SK-N-DZ (cell line): ENCODE results near the gene LIN28B. TPM values are rescaled to one million over a fixed set of nuclear protein-coding genes. Genes with fewer than 3 reads are reported as not detected.
"Not testable (repeated sequence)": the region's sequence is repeated elsewhere in the genome, so short reads cannot be mapped to it uniquely, and the experiment has no call there.

ENCODE experiments used
- DNase-seq: peaks from one replicate; pipeline ENCODE4 v3.0.0-alpha.2; 2015; ENCODE audit warnings: low spot score
- polyA plus RNA-seq, 2 experiments: library from polyadenylated mRNA; depleted of rRNA; stranded (reverse); fragments of >200 nt; gene quantifications; 2 replicates each; pipeline ENCODE4 v1.2.3, GENCODE V29; 2014

LIN28B gene
- polyA plus RNA-seq (2014; cell fraction: cytosol; rRNA removed): 34.6 and 39.7 TPM in 2 replicates
- polyA plus RNA-seq (2014; cell fraction: nucleus; rRNA removed): 20.0 and 20.5 TPM in 2 replicates

DNA sequence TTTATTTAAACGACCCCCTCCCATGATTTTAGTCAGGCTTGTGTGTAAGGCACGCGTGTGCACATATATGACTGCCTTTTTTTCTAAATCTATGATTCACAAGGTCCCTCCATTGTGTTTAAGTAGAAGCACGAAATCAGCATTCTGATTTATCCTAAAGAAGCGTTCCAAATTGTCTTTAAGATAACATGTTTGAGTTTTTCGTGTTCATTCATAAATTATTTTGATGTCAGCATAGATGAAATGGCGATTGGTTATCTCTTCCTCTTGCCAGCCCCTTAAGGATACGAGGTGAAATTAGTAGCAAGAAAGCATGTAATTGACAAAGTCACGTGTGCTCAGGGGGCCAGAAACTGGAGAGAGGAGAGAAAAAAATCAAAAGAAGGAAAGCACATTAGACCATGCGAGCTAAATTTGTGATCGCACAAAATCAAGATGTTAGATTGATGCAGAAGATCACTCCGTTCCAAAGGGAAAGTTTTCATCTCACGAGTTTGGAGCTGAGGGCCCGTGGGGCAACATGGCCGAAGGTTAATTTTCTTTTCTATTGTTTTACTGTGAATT lies at the start of gene LIN28B:
LIN28B (plus strand) TSS at position 377 of the 564 bp plus-strand sequence; CDS start at position 521, 144 bp downstream.
- peak; percentile 83 for DNase-seq

DNA sequence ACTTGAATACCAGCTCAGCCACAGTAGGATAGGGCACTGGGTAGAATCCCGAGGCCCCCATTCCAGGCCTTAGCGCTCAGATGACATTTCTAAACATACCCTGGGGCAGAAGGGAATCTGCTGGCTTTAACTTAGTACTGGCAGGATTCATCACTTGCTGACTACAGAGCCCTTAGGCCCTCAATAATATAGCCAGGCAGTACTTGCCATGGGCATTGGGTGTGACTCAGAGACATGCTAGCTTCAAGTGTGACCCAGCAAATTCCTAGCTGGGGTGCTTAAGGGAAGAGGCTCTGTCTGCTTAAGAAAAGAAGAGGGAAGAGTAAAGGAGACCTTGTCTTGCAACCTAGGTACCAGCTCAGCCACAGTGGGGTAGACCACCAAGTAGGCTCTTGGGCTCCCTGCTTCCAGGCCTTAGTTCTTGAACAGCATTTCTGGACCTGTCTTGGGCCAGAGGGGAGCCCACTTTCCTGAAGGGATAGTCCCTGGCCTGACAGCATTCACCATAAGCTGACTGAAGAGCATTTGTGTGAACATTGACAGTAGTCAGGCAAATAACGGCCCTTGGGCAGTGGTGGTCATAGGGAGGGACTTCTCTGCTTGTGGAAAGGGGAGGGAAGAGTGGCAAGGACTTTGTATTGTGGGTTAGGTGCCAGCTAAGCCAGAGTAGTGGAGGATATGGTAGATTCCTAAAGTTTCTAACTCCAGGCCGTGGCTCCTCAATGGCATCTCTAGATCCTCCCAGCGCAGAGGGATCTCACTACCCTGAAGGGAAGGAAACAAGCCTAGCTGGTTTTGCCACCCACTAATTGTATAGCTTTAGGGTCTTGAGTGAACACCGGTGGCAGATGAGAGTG lies 48.6 kb upstream of the LIN28B start:
- no peak for DNase-seq

DNA sequence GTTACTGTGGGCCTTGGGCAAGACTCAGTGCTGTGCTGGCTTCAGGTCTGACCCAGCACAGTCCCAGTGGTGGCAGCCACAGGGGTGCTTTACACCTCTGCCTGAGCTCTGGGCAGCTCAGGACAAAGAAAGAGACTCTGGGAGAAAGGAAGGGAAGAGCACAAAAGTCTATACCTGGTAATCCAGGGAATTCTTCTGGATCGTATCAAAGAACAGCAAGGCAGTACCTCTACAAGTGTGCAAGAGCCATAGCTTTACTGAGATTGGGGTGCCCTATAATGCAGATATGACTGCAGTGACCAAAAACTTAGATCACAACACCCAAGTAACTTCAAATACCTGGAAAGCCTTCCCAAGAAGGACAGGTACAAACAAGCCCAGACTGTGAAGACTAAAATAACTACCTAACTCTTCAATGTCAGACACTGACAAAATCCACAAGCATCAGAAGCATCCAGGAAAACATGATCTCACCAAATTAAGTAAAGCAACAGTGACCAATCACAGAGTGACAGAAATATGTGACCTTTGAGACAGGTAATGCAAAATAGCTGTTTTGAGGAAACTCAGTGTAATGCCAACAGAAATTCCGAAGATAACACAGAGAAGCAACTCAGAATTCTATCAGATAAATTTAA lies 47.9 kb upstream of the LIN28B start:
- no peak for DNase-seq

DNA sequence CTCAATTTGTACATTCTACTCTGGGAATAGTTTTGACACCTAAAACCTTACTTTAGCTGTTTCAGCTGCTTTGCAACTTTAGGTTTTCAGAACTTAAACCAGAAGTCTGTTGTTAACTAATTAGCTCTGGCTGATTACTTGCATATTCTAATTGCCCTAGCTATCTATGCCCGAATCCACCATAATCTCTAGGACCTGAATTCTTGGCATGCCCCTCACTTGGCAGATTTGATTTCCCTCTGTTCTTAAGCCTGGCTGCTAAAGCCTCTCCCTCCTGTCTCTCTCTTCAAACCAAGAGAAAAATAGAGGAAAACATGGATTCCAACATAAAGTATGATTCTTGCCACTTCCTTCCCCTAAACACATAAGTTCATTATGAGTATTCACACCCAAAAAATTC lies 35.0 kb upstream of the LIN28B start:
- no peak for DNase-seq

GRCh38 chr6:104928141-104928540 lies 28.8 kb upstream of the LIN28B start:
- no peak for DNase-seq

DNA sequence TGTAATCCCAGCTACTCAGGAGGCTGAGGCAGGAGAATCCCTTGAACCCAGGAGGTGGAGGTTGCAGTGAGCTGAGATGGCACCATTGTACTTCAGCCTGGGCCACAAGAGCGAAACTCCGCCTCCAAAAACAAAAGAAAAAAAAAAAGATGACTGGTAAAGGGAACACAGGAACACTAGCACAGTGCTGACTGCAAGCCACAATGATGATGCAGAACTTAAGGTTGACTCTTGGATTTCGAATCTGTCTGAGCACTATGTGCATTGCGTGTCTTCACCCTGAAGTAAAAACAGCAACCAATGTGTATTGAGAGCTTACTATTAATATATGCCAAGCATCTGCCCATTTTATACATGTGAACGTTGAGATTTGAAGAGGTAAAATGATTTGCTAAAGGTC lies 27.6 kb upstream of the LIN28B start:
- DNase-seq: no peak

- no peak for DNase-seq
Observed at GRCh38 chr6:104930939-104931338, 26.0 kb upstream of the LIN28B start.

GRCh38 chr6:104936766-104937535 lies 20.0 kb upstream of the LIN28B start:
- DNase-seq: no peak

DNA sequence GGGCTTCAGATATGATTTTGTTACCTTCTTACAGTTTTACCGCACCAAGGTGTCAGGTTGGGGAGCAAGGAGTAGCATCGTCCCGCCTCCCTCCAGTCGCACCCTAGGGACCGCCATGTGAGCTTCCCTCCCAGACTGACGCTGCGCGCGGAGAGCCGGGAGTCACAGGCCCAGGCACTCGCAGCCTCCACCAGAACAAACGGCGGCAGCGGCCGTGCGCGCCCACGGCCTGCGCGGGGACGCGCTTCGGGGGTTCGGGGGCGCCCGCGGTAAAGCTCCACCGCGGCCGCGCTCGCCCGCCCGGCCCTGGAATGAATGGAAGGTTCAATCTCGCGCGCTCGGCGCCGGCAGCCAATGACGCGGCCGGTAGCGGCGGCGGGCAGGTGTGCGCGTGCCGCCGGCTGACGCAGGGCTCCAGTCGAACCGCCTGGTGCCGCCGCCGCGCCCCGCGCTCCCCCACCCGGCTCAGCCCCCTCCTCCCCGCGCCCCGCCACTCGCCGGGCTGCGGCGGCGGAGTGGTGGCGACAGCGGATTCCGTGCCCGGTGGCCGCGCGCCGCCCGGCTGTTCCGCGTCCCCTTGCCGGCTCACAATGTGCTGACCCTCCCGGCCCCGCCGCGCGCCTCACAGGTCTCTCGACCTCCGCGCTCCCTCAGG lies 16.5 kb upstream of the LIN28B start:
- peak; percentile 89 for DNase-seq

DNA sequence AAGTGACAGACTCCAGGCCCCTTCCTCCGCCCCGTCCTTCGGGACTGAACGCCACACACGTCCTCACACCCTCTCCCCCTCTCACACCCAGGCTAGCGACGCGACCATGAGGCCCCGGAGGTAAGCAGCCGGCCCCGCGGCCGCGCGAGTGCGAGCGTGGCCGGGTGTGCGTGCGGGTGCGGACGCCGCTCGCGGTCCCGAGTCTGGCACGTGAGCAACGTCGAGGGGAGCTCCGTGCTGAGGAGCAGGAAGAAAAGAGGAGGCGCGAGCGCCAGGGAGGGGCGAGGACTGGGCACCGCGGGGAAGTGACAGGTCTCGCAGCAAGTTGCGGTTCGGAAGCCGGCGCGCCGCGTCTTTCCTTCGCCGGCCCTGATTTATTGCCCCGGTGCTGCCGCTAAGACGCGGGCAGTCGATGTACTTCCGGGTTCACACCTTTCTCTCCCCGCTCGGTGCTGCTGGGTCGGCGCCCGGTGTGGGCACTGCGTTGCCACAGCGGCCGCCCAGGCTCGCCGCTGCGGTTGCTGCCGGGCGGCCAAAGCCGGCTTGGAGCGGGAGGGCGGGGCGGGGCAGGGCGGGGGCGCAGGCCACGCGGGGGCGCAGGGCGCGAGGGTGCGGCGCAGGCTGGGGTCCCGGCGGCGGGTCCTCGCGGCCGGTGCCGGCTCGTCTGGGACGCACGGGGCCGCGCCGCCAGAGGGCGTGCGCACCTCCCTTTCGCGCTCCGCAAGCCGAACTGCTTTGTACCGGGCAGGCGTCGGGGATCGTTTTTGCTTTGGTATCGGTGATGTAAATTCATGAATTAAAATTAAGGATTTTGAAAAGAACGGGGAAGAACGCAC lies 15.8 kb upstream of the LIN28B start:
- DNase-seq: peak; percentile 86

DNA sequence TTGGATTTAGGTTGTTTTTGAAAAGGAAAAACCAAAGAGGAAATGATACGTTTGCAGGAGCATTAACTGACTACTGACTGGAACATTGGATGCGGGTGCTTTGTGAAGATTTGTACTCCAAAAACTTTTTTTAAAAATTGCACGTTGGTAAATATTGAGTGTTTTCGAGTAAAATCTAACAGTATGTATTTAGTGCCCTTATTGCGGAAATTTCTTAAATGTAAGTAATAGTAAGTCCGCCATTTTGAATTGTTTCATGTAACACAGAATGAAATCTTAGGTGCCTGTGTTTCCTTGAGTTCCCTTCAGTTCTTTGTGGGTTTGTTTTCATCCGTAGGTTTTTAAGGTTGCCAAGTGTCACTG lies 15.2 kb upstream of the LIN28B start:
- DNase-seq: peak; percentile 59

DNA sequence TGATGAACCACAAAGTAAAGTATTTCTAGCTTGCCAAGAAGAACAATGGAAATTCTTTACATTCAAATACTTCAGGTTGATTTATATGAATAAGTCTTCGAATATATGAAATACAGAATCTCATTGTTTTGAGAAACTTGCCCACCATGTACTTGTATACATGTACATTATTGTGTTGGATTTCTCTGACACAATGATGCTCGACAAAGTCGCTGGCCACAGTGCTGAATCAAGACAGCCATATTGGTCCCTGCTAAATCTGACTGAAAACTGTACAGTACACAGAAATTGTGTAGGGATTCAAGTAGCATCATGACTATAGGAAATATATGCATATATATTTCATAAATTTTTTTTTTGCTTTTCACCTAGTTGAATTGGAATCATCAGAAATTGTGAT lies 13.1 kb upstream of the LIN28B start:
- peak; percentile 54 for DNase-seq

DNA sequence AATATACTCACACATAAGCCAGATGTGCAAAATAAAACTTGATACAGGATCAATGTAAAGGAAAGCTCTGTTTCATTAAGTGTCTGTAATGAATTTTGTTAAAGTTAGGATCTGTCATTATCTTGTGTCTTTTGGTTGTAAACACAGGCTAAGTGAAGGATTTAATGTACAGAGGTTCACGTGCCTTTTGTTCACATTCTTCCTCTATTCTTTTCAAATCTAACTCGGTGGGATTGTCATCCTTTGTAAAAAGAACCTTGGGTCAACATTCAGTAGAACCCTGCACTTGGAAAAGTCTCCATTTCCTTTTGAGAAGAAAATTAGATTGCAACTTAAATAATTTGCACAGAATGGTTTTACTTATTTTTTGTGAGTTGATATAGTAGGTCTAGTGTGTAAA lies 7.7 kb upstream of the LIN28B start:
- no peak for DNase-seq

GRCh38 chr6:104951677-104952076 lies 5.2 kb upstream of the LIN28B start:
- no peak for DNase-seq

GRCh38 chr6:104952911-104953399 lies 4.0 kb upstream of the LIN28B start:
- DNase-seq: no peak

DNA sequence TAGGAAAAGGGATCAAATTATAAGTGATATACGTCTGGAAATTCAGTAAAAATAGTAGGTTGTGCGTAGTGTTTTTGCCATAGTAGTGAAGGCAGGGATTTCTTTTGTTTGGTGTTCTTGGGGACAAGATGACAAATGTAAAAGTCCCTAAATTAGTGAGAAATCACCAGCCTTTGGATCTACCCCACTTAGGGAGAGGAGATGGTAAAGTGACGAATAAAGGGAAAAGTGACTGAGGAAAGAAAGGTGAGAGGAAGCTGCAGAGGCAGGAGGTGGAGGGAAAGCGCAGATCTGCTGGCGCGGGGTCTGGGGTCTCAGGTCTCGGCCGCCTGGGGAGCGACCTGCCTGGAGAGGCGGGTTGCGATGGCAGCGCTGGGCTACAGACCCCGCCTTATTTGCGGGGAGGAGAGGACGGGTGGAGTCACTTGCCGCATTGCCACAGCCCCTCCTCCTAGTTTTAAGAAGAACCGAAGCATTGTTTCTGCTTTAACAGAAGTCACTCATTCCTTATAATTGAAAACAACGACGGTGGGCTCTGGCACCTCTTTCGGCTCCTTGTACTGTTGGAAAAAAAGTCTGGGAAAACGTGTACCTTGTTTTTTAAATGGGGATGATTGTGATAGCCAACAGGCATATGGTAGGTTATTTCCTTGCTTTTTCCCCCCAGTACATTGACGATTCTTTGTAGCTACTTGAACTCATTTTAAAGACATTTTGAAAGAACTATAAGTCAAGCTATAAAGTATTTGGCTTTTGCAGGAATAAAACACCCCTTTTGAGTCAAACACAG lies 3.3 kb upstream of the LIN28B start:
- DNase-seq: not testable (repeated sequence)

DNA sequence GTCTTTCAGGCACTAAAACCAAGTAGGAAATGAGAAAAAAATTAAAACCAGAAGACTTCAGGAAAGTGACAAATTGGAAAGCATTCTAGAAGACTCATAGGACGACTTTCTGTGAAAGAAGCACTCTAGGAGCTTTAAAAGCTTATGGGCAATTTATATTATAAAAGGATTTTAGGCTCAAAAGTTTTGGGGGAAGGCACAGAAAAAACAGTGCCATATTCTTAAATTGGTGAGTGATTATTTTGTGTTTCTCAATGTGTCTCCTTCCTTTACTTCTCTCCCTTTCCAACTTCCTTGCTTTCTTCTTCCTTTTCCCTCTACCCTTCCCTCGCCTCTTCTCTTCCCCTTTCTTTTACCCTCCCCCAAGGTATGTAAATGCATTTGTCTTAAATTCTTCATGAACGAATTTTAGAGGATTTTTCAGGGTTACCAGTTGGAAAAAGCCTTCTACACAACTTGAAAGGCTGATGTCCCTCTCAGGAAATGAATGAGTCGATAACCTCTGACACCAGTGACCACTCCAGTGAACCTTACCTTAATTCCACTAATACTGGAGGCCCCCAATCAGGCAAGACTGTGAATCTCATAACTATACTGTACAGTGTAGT lies 2.6 kb upstream of the LIN28B start:
- DNase-seq: no peak

DNA sequence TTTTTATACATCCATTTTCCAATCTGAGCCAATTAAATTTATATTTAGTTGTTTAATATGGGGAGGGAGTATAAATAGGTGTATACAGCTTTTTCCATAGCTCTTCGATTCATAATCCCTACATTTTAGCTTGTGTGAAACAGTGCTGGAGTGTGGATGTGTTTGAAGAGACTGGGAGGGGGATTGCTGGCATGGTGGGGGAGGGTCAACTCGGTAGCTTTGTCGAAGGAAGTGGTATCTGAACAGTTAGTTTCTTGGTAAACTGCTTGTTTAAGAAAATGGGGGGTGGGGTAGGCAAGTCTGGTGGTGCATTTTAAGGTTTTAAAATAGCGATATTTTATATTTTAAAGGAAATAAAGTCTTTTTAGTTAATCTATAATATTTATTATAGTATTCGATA lies 1.4 kb upstream of the LIN28B start:
- no peak for DNase-seq
